ENCODE data around the gene ZCCHC7. TPM values are rescaled to one million over a fixed set of nuclear protein-coding genes. Genes with fewer than 3 reads are reported as not detected.
"Not testable (repeated sequence)": the region's sequence is repeated elsewhere in the genome, so short reads cannot be mapped to it uniquely, and the experiment has no call there.

ZCCHC7 gene
- total RNA-seq, 1 donor from 2014 or later: 20.9 TPM

DNA sequence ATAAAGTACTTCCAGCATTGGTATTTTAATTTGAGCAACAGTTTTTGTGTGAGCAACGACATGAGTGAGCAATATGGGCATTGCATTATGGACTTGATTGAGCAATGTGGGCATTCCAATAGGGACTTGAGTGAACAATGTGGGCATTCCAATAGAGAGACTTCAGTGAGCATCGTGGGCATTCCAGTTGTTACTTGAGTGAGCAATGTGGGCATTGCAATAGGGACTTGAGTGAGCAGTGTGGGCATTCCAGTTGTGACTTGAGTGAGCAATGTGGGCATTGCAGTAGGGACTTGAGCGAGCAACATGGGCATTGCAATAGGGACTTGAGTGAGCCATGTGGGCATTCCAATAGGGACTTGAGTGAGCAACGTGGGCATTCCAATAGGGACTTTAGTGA lies 52.2 kb downstream of the ZCCHC7 start:
- DNase-seq (ENCODE audit: low read depth): peak; percentile 20

DNA sequence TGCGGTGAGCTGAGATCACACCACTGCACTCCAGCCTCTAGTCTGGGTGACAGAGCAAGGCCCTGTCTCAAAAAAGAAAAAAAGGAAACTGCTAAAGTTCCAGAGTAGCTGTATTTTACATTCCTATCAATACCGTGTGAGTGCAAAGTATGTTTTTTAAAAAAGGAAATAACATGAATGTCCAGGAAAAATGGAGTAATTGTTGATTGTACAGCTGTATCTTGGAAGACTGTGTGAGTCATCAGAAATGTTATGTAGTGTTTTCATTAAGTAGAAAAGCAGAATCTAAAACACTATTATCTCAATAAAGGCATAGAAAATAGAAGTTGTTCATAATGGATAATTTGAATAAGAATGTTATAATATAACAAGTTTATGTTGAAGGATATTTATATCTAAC lies 53.9 kb downstream of the ZCCHC7 start:
- peak; percentile 18 for DNase-seq (ENCODE audit: low read depth)

DNA sequence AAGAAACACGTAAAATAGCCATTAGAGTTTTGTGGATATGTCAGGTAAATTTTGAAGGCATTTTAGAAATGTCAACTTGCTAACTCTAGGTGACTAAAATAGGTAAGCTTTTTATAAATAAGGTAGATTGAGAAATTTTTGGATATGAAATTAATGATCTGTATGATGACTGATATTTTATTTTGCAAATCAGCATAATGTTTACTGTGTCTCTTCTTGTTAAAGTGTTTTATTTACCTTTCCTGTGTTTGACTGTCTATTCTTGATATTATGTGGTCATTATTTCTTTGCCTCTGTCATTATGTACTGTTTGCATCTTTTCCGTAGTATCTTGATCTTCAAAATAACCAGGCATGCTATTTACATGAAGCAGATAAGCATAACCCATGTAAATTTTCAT lies 58.4 kb downstream of the ZCCHC7 start:
- DNase-seq (ENCODE audit: low read depth): no peak

DNA sequence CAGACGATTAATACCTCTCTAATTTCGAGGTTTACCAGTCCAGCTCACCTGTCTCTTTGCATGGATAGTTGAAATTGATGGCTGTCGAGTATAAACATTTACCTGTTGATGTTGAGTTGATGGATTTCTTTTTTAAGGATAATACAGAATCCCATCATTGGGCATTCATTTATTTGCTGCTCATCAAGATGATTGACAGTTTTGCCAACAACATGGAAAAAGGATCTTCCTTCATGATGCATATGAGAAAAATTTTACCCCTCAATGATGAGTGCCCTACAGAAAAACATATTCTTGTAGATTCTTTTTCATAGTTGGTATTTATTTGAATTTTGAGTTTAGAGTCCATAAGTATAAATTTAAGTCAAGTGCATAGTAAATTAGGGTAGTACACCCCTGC lies 59.2 kb downstream of the ZCCHC7 start:
- no peak for DNase-seq (ENCODE audit: low read depth)

GRCh38 chr9:37180138-37180537 lies 59.8 kb downstream of the ZCCHC7 start:
- DNase-seq (ENCODE audit: low read depth): no peak

DNA sequence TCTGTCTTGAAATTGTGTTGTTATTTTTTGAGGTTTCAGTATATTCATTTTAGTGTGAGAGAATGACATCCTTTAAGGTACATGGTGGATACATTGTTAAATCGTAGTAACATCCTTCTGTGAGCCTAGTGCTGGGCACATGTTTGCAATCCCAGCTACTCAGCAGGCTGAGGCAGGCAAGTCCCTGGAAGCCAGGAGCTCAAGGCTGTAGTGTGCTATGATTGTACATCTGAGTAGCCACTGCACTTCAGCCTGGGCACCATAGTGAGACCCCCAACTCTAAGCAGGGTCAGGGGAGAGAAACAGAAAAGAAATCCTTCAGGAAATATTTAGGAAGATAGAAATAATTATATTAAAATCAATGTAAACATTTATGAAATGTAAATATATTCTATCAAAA lies 62.3 kb downstream of the ZCCHC7 start:
- DNase-seq (ENCODE audit: low read depth): no peak

- DNase-seq (ENCODE audit: low read depth): no peak
These were observed 64.8 kb downstream of the ZCCHC7 start for GRCh38 chr9:37184905-37185867.

GRCh38 chr9:37187292-37187691 lies 66.9 kb downstream of the ZCCHC7 start:
- no peak for DNase-seq (ENCODE audit: low read depth)

GRCh38 chr9:37187713-37188439 lies 67.5 kb downstream of the ZCCHC7 start:
- no peak for DNase-seq (ENCODE audit: low read depth)

DNA sequence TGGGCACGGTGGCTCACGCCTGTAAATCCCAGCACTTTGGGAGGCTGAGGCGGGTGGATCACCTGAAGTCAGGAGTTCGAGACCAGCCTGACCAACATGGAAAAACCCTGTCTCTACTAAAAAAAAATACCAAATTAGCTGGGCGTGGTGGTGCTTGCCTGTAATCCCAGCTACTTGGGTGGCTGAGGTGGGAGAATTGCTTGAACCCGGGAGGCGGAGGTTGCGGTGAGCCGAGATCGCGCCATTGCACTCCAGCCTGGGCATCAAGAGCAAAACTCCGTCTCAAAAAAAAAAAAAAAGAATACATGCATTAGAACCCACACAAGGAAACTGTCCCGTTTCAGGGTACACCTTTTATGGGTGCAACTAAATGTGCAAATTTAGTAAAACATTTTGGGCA lies 70.4 kb downstream of the ZCCHC7 start:
- DNase-seq (ENCODE audit: low read depth): not testable (repeated sequence)

GRCh38 chr9:37191403-37192089 lies 71.2 kb downstream of the ZCCHC7 start:
- DNase-seq (ENCODE audit: low read depth): no peak

GRCh38 chr9:37192803-37193202 lies 72.4 kb downstream of the ZCCHC7 start:
- no peak for DNase-seq (ENCODE audit: low read depth)

DNA sequence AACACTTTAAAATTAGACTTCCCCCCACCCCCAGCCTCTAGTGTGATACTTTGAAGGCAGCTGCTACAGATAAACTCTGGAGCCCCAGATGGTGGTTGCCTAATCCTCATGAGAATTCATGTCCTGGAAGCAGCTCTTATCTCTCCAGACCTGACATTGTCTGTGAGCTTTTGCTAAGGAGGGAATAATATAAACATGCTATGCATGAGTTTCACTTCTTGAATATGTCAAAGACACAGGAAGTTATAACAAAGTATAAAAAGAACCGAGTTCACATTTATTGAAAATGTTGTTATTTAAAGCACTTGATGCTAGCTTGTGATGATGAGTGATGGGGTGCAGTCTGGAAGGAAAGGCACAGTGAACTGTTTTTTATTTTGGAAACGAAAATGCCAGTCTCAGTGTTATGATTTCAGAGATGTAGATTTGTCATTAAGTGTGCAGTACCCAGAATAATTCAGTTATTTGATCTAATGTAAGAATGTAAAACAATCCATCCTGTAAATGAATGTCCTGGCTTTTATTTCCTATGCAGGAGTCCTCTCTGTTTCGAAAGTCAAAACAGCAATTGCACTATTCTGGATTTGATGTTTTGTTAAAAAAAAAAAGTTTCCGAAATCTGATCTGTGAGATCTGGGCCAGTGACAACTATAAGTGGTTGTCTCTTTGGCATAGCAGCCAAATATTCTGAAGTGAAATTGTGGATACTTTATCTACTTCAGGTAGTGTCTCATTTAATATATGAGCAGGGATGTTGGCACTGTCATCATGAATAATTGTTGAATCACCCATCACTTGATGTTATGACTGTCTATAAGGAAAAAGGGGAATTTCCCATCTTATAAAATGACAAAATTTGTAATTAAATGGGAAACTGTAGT lies 77.0 kb downstream of the ZCCHC7 start:
- no peak for DNase-seq (ENCODE audit: low read depth)

DNA sequence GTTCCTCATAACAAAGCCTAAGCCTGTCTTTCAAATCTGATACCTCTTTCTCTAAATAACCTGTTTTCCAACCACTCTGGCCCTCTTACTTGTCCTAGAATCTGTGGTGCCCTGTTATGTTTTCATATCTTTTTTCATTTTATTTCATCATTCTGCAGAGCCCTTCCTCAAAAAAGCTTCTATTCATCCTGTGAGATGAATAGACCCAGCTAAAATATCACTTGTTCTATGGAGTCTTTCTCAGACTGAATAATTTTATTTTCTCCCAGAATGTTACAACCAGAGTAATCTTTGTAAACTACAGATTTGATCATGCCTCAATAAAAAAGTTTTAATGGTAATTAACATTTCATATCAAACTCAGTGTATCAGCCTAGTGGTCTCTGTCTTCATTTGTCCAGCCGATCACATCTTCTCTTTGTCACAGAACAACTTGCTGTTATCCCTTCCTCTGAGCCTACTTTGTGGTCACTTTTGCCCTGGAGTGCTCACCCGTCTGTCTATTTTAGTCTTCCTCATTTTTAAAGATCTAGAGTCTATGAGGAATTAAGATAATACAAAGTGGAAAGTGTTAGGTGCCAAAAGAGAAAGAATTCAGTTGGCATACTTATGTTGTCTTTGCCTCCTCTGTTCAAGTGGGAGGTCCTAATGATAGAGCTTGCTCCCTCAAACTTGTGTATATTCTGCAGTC lies 77.8 kb downstream of the ZCCHC7 start:
- no peak for DNase-seq (ENCODE audit: low read depth)

DNA sequence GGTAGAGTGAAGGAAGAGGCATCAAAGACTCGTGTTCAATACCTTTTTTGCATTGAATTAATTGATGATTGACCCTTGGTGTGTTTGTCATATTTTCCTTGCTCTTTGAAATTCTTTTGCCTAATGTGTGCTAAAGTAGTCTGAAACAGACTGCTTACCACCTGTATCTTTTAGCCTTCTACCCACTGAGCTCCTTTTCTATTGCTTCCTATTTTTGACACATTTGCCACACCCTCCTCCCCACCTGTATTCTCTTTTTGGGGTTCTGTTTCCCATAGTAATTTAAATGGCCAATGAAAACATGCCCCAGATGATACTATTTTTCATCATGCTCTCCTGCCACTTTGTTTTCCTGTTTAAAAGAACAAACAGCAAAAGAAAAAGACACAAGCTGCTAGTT lies 78.5 kb downstream of the ZCCHC7 start:
- DNase-seq (ENCODE audit: low read depth): no peak

GRCh38 chr9:37200433-37201005 lies 80.1 kb downstream of the ZCCHC7 start:
- peak; percentile 38 for DNase-seq (ENCODE audit: low read depth)

DNA sequence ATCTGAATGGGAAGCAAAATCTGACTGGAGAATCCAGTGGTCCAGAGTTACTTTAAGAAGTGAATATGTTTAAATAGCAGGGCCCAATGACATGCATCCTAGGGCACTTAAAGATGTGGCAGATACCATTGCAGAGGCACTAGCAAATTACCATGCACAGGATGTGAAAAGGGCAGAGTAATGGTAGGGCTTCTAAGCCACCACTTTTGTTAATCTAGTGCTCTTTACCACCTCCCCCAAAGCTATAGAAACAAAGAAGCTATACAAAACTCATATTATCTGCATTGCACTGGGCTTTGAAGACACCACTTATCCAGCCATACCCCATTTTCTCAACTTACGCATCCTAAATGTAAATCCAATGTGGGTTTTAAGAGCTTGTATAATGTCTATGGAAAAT lies 81.2 kb downstream of the ZCCHC7 start:
- DNase-seq (ENCODE audit: low read depth): no peak

DNA sequence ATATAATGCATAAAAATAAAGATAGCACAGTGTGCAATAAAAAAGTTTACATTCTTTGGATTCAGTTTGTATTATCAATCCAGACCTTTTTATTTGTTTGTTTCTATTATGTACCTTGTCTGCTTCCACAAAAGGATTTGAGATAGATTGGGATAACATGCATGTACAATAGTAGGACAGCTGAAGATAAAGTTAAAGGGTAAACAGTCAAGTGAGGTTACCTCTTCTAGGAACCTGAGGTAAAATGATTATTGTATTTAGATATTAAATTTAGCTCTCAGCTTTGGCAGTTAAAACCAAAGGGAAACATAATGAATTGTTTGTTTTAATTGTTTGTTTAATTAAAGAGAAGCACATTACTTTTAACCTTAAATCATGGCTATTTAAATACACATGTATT lies 81.7 kb downstream of the ZCCHC7 start:
- no peak for DNase-seq (ENCODE audit: low read depth)

GRCh38 chr9:37203456-37203855 lies 83.1 kb downstream of the ZCCHC7 start:
- DNase-seq (ENCODE audit: low read depth): not testable (repeated sequence)

DNA sequence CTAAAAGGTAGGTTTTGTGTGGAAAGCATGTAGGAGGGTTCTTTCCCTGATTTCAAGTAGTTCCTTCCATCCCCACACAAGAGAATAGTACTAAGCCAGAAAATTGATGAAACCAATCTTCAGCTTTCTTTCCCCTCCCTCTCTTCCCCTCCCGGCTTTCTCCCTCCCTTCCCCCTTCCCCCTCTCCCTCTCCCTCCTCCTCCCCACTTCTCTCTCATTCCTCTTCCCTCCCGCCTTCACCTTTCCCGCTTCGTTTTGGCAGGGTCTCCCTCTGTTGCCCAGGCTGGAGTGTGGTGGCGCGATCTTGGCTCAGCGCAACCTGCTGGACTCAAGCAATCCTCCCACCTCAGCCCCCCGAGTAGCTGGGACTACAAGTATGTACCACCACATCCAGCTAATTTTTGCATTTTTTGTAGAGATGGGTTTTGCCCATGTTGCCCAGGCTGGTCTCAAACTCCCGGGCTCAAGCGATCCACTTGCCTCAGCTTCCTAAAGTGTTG lies 85.8 kb downstream of the ZCCHC7 start:
- DNase-seq (ENCODE audit: low read depth): no peak
